Liver (tissue), 3 donors: Measurements from ENCODE around the gene SYT6.

ENCODE experiments used
- CTCF ChIP-seq: fragments of 150-350 bp; IDR thresholded peaks from 2 replicates; pipeline ENCODE4 v1.5.1; 2017; ENCODE audit warnings: improper control_type of control experiment, low read depth, low read length; ENCODE audit not compliant: missing input control
- YY1 ChIP-seq: IDR thresholded peaks from 2 replicates; pipeline ENCODE4 v1.6.1; 2016; ENCODE audit warnings: antibody characterized with exemption, mild to moderate bottlenecking
- TF ChIP-seq, protein P1 (sequence below): IDR thresholded peaks from 2 replicates; pipeline ENCODE4 v1.6.1; 2016; ENCODE audit warnings: antibody characterized with exemption
- TF ChIP-seq, protein P2 (sequence below): IDR thresholded peaks from 2 replicates; pipeline ENCODE4 v1.6.1; 2016; ENCODE audit warnings: antibody characterized with exemption
- donor health status: healthy.
- donor health status: healthy.

DNA sequence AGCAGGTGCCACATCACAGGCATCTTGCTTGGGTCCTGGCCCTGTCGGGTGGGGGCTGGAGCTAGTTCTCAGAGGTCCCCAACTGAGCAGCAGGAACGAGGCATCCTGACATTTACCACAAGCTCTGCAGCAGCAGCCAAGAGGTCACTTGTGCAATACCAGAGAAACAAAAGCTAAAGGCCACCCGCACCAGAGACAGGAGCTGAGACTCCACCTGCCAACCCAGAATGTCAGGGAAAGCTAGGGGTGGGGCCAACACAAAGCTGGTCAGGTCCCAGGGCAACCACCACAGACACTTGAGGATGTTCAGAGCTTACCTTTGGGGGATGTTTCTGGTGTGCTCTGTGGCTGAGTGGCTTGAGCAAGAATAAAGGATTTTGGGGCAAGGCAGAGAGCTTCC lies 13.6 kb upstream of the SYT6 start:
- TF ChIP-seq CTCF = no peak
- no peak for TF ChIP-seq YY1
- TF ChIP-seq, protein P1, sequence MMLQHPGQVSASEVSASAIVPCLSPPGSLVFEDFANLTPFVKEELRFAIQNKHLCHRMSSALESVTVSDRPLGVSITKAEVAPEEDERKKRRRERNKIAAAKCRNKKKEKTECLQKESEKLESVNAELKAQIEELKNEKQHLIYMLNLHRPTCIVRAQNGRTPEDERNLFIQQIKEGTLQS = no peak
- TF ChIP-seq, protein P2, sequence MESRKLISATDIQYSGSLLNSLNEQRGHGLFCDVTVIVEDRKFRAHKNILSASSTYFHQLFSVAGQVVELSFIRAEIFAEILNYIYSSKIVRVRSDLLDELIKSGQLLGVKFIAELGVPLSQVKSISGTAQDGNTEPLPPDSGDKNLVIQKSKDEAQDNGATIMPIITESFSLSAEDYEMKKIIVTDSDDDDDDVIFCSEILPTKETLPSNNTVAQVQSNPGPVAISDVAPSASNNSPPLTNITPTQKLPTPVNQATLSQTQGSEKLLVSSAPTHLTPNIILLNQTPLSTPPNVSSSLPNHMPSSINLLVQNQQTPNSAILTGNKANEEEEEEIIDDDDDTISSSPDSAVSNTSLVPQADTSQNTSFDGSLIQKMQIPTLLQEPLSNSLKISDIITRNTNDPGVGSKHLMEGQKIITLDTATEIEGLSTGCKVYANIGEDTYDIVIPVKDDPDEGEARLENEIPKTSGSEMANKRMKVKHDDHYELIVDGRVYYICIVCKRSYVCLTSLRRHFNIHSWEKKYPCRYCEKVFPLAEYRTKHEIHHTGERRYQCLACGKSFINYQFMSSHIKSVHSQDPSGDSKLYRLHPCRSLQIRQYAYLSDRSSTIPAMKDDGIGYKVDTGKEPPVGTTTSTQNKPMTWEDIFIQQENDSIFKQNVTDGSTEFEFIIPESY = no peak
